Heart right ventricle (tissue), 16 donors: ENCODE results near the gene TFAM. TPM values are rescaled to one million over a fixed set of nuclear protein-coding genes. Genes with fewer than 3 reads are reported as not detected.

Experiments
- ATAC-seq, 8 donors: fragments of 200-7000 bp; cut with Tn5 transposase; one replicate each; pipeline ENCODE4 v1.9.1; 2020; ENCODE audit warnings: mild to moderate bottlenecking in 8 of 8, moderate library complexity in 8 of 8, moderate number of reproducible peaks in 1 of 8
- DNase-seq, 2 donors: peaks; one replicate each; pipeline ENCODE4 v3.0.0-alpha.2; 2020
- H3K27ac ChIP-seq, 10 donors: fragments of 200-600 bp; sonication (generic) in 2 of 10; one replicate each; pipeline versions ENCODE4 v1.5.0 to v1.8.0; 2020 to 2022; ENCODE audit warnings: mild to moderate bottlenecking in 3 of 10
- H3K27me3 ChIP-seq, 7 donors: fragments of 200-600 bp; one replicate each; pipeline ENCODE4 v1.8.0; 2021 to 2022; ENCODE audit warnings: mild to moderate bottlenecking in 2 of 7
- H3K36me3 ChIP-seq, 9 donors: fragments of 200-600 bp; sonication (generic) in 1 of 9; one replicate each; pipeline versions ENCODE4 v1.5.0 to v1.8.0; 2020 to 2022; ENCODE audit warnings: mild to moderate bottlenecking in 2 of 9
- H3K4me1 ChIP-seq, 9 donors: fragments of 200-600 bp; sonication (generic) in 1 of 9; one replicate each; pipeline versions ENCODE4 v1.5.0 to v1.8.0; 2020 to 2022; ENCODE audit warnings: mild to moderate bottlenecking in 4 of 9
- H3K4me3 ChIP-seq, 10 donors: fragments of 200-600 bp; sonication (generic) in 2 of 10; one replicate each; pipeline versions ENCODE4 v1.5.0 to v1.8.0; 2020 to 2022; ENCODE audit warnings: mild to moderate bottlenecking in 7 of 10, moderate library complexity in 2 of 10
- H3K9me3 ChIP-seq, 11 donors: fragments of 200-600 bp in 10 of 11; sonication (generic) in 2 of 11; one replicate each; pipeline versions ENCODE4 v1.5.0 to v1.8.0; 2013 to 2022; ENCODE audit warnings: mild to moderate bottlenecking in 2 of 11, control low read depth in 1 of 11, moderate library complexity in 1 of 11
- WGBS, 2 donors: extraction: QIAGEN DNeasy Blood & Tissue Kit; methylation state at CpG; one replicate each; pipeline ENCODE4 v1.1.7; 2013; ENCODE audit warnings: inconsistent platforms in 1 of 2; 5-methylcytosine and 5-hydroxymethylcytosine counted together
- intact Hi-C, 10 donors: fragments of 100-400 bp; cut with DNase I; formaldehyde crosslinking; loops; one replicate each; pipeline versions ENCODE4 v1.11.1 to v1.14.2; 2022
- polyA plus RNA-seq, 2 donors: library from polyadenylated mRNA; stranded (reverse); fragments of 200-250 nt; gene quantifications; one replicate each; pipeline ENCODE4 v1.2.3, GENCODE V29; 2013
- total RNA-seq, 10 donors: library from RNA; stranded (reverse); fragmentation: NEBNext Ultra II Directional in 3 of 10; extraction: Animal tissue kit (Norgen Biotek cat#: 25700) in 3 of 10; gene quantifications; one replicate each; pipeline versions ENCODE4 v1.2.1 to v1.2.4, GENCODE V29; 2021 to 2023
- TF ChIP-seq, protein P1 (sequence below), 9 donors: fragments of 200-600 bp; sonication (generic) in 2 of 9; IDR thresholded peaks; one replicate each; pipeline versions ENCODE4 v1.5.0 to v1.8.0; 2021 to 2022; ENCODE audit warnings: antibody characterized with exemption in 9 of 9, mild to moderate bottlenecking in 5 of 9, moderate library complexity in 1 of 9
- donor health status: Arrhythmogenic right ventricular cardiomyopathy.
- donor health status: ischemic (EF 13 %, LVEDD 7.1; RV severe dilation, severe dysfunction).
- donor health status: healthy with polysubstance abuse.
- donor health status: DM: no; HTN: yes; CAD: no.
- donor health status: DM: no; HTN: no; CAD: no.
- donor health status: ischemic (EF 25% LVEDD 6.9; RV normal size, moderate dysfunction).
- donor health status: ischemic (EF 25% LVEDD 5.7; RV mildly dilated, moderate dysfunction).
- donor health status: healthy.
- donor health status: DM: yes; HTN: yes; CAD: no.
- donor health status: Ischemic cardiomyopathy.
- donor health status: ischemic (EF 35%, LVEDD 5.7; RV mildly dilated, moderate dysfunction).
- donor health status: nonischemic (EF 11% LVEDD 7.7; RV severe dilation, severe dysfunction).
- donor health status: DM: yes; HTN: yes; CAD: no.
- donor health status: PGD.
- donor health status: ischemic (EF 29% LVEDD 5.4; RV normal size, mild dysfunction).
- donor health status: nonischemic (EF 23%, LVEDD 6.1; RV moderate dilation, normal function).

The TFAM gene
- total and polyA plus RNA-seq, 12 donors: 3.8 to 36.5 (median 31.0) TPM

DNA sequence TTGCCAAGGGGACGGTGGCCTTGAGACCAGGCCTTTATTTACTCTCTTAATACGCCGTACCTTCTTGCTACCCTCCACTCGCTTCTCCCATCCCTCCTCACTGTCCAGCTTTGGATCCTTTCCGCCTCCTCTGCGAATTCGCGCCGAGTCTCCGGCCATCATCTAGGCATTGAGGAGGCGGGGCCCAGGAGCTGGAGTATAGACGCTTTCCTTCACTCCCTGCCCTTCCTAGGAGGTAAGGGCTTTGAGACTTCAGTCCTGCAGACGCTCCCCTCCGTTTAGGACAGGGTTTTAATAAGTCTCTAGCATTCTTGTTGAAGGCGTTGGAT lies 538 bp downstream of the TFAM start:
- 1% methylated on average over 15 of the region's 15 CpGs for WGBS, 2 donors
- ATAC-seq (peak in 5 of 8 donors; percentile 6 to 22 (median 14)), DNase-seq (peak in 1 of 2 donors; percentile 13)
- H3K4me1 ChIP-seq: peaks cover 0 to 34% (median 22%) of the 10 kb centered on the region in 9 donors
- H3K27me3 ChIP-seq: no peaks in the 10 kb centered on the region
- H3K9me3 ChIP-seq: no peaks in the 10 kb centered on the region
- peak overlapping the region; percentile 10 to 98 (median 93) for H3K27ac ChIP-seq
- TF ChIP-seq, protein P1, sequence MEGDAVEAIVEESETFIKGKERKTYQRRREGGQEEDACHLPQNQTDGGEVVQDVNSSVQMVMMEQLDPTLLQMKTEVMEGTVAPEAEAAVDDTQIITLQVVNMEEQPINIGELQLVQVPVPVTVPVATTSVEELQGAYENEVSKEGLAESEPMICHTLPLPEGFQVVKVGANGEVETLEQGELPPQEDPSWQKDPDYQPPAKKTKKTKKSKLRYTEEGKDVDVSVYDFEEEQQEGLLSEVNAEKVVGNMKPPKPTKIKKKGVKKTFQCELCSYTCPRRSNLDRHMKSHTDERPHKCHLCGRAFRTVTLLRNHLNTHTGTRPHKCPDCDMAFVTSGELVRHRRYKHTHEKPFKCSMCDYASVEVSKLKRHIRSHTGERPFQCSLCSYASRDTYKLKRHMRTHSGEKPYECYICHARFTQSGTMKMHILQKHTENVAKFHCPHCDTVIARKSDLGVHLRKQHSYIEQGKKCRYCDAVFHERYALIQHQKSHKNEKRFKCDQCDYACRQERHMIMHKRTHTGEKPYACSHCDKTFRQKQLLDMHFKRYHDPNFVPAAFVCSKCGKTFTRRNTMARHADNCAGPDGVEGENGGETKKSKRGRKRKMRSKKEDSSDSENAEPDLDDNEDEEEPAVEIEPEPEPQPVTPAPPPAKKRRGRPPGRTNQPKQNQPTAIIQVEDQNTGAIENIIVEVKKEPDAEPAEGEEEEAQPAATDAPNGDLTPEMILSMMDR (IDR thresholded peaks at IDR 0.05): no peak
- H3K36me3 ChIP-seq: peaks cover 0 to 43% (median 27%) of the 10 kb centered on the region in 9 donors
- H3K4me3 ChIP-seq: peak overlapping the region; percentile 56 to 98 (median 85)
- intact Hi-C loops: loop anchor here in 9 of 10 donors (2.0 to 10.0 kb wide), 6 partner anchors 48 to 211 kb away; partner anchors contain the start of gene UBE2D1 (in 8 of the 9)

DNA sequence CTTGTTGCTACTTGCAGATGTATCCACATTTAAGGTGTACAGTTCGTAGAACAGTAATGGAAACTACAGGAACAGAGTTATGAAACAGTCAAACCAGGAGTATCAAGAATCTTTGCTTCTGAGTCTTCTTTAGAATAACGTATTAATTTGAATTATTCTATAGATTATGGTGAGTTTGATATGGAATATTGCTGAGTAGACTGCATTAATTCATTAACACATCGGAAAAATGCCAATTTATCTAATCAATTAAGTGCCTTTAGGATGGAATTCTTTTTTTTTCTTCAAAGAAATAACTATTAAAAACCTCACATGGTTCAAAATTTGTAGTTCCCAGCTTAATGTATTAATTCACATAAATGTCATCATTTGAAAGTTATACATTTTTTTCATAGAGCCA lies 3.8 kb downstream of the TFAM start:
- TF ChIP-seq, protein P1 (IDR thresholded peaks at IDR 0.05): no peak
- Histone ChIP-seq H3K9me3 (no peaks in the 10 kb centered on the region), H3K27me3 (no peaks in the 10 kb centered on the region), H3K36me3 (peaks cover 0 to 76% (median 32%) of the 10 kb centered on the region in 9 donors), H3K4me1 (peaks cover 0 to 27% (median 20%) of the 10 kb centered on the region in 9 donors), H3K4me3 (no peak overlapping the region), H3K27ac (no peak overlapping the region)
- WGBS, 2 donors: 94 to 96% methylated on average over 3 of the region's 3 CpGs
- DNase-seq (no peak), ATAC-seq (no peak)
- intact Hi-C loops: loop anchor here in 7 of 10 donors (5.0 to 10.0 kb wide), 5 partner anchors 52 to 214 kb away; partner anchors contain the start of gene UBE2D1 (in 4 of the 7)

DNA sequence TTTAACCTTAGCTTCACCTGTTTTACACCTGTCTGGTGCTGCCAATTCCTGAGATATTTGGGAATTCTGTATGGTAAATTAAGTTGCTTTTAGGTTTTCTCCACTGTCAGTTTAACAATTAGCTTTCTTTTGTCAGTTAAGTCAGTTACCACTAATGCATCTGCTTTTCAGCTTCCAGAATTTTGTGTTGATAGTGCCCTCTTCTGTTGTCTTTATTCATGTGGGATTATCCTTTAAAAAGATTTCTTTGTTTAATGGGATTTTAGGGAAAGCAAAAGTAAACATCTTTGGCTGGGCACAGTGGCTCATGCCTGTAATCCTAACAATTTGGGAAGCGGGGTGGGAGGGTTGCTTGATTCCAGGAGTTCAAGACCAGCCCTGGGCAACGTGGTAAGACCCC lies 8.1 kb downstream of the TFAM start:
- ATAC-seq (no peak), DNase-seq (no peak)
- no peaks in the 10 kb centered on the region for H3K9me3 ChIP-seq
- TF ChIP-seq, protein P1 (IDR thresholded peaks at IDR 0.05): peak in 2 of 9 donors; percentile 10 to 14
- intact Hi-C loops: loop anchor here in 2 of 10 donors (5.0 to 10.0 kb wide), 2 partner anchors 89 to 216 kb away; no protein-coding TSS in a partner anchor
- H3K4me3 ChIP-seq: no peak overlapping the region
- no peaks in the 10 kb centered on the region for H3K4me1 ChIP-seq
- peaks cover 0 to 100% (median 41%) of the 10 kb centered on the region in 9 donors for H3K36me3 ChIP-seq
- H3K27me3 ChIP-seq: no peaks in the 10 kb centered on the region
- no peak overlapping the region for H3K27ac ChIP-seq
- 80 to 91% methylated on average over 2 of the region's 2 CpGs for WGBS, 2 donors

DNA sequence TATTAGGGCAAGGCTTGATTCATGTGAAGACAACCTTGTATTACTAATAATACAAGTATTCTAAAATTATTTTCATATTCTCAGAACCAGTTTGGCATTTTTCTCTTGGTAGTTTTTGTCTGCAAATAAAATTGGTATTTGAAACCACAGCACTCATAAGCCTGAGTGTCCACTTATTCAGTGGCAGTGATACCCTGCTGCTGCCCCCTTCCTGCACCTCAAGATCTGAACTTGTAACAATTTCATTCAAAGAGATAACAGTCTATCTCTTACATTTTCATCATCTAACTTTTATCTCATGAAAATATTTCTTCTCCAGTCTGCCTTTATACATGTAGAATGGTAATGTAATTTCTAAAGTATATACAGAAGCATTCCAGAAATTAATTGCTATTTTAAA lies 9.3 kb downstream of the TFAM start:
- H3K36me3 ChIP-seq: peaks cover 0 to 97% (median 30%) of the 10 kb centered on the region in 9 donors
- H3K9me3 ChIP-seq: no peaks in the 10 kb centered on the region
- TF ChIP-seq, protein P1 (IDR thresholded peaks at IDR 0.05): no peak

More for the DNA sequence above, 9.3 kb downstream of the TFAM start:
- intact Hi-C loops: loop anchor here in 2 of 10 donors (5.0 to 10.0 kb wide), 2 partner anchors 90 to 217 kb away; no protein-coding TSS in a partner anchor
- no peak overlapping the region for H3K27ac ChIP-seq
- no peak overlapping the region for H3K4me3 ChIP-seq
- DNase-seq (no peak), ATAC-seq (no peak)
- no peaks in the 10 kb centered on the region for H3K27me3 ChIP-seq
- H3K4me1 ChIP-seq: no peaks in the 10 kb centered on the region
